H1 (cell line): ENCODE measurements around the gene ENOPH1. TPM values are rescaled to one million over a fixed set of nuclear protein-coding genes. Genes with fewer than 3 reads are reported as not detected.

Experiments used
- PHF8 ChIP-seq: fragments of 200-600 bp; sonication (generic); conservative IDR thresholded peaks from 2 replicates; pipeline ENCODE4 v1.7.1; 2012; ENCODE audit warnings: low read depth, mild to moderate bottlenecking, inconsistent platforms, low read length, moderate library complexity
- polyA plus RNA-seq, 7 experiments: library from polyadenylated mRNA; depleted of rRNA in 3 of 7; stranded (reverse) in 5 of 7; unstranded in 2 of 7; fragments of >200 nt in 5 of 7; fragments of 200-250 nt in 2 of 7; gene quantifications; 1 replicate in 5 of 7; 2 replicates in 1 of 7; 4 replicates in 1 of 7; pipeline versions ENCODE4 v1.2.1 to v1.2.3, GENCODE V29; 2011 to 2013; ENCODE audit warnings: missing spikeins in 2 of 7, mixed read lengths in 2 of 7
- total RNA-seq: library from RNA; stranded (reverse); fragmentation: NEBNext Ultra II Directional; extraction: Animal tissue kit (Norgen Biotek cat#: 25700); gene quantifications from 2 replicates; pipeline ENCODE4 v1.2.1, GENCODE V29; 2021

ENOPH1 gene
- total and polyA plus RNA-seq, 2 of the 8 experiments (the other 6 are each of a cell fraction or from before 2014, with no cell fraction given) = 25.1 to 89.3 TPM

DNA sequence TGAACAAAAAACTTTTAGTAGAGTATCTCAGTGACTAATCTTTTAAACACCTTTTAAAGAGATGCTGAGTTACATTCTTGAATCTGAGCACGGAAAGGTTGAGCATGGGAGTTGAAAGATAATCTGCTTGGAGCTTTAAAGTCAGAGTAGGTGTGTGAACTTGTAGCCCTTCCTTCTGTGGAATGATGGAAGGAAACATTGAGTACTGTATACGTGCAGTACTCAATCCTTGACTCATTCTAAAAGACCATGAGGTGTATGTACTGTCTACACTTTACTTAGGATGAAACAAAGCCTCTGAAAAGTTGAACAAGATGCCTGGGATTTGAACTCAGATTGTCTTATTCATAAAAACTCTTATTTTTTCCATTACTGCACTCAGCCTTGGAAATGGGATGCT lies 3.4 kb downstream of the ENOPH1 start (continued):
- no peak for TF ChIP-seq PHF8
- TF ChIP-seq, all 59 proteins: peak for 0
